Central memory CD4-positive, alpha-beta T cell (primary cell): ENCODE measurements around the gene MUL1.
"Not testable (repeated sequence)": the region's sequence is repeated elsewhere in the genome, so short reads cannot be mapped to it uniquely, and the experiment has no call there.

Experiments used
- DNase-seq: peaks from one replicate; pipeline ENCODE4 v3.0.0; 2022
- total RNA-seq, 3 experiments: gene quantifications; one replicate each; lab custom pipeline; 2026; lab: John Stamatoyannopoulos, UW

MUL1 gene
- 12.0 to 33.4 (median 26.4) reads per million in 3 experiments for total RNA-seq

DNA sequence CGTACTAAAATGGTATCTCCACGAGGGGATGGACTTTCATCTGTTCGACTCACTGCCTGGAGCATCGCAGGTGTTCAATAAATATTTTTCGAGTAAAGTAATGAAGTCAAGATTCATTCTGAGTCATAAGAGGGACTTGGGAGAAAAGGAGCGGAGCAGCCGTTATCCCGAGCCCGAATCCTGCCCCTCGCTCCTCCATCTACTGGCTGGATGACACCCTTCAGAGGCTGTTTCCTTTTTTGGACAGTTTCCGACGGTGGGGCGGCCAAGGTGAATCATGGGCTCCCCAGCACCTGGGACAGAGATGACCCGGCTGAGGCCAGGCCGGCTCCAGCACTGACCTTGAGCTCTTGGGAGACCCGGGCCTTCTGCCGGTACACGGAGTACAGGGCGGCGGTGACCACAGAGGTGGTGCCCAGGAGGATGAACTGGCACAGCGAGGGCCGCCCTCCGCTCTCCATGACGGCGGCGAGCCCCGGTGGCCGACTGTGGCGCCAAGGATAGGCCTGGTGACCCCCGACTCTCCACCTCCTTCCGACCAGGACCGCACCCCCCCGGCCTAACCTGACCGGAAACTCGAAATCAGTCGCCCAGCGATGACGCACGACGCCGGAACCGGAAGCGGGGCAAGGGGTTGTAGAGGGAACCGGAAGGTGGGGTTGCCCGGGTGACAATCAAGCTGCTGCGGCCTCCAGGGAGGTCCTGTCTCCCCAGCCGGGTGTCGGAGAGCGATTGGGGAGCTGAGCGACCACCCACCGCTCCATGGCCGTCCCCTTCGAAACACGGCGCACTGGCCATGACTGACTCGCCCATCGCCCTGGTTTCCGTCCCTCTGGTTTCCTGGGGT lies at the start of gene MUL1:
Gene MUL1 (minus strand): TSS at position 588 of the 847 bp plus-strand sequence. CDS start 127 bp downstream, at position 461.
- DNase-seq: peak; percentile 87

DNA sequence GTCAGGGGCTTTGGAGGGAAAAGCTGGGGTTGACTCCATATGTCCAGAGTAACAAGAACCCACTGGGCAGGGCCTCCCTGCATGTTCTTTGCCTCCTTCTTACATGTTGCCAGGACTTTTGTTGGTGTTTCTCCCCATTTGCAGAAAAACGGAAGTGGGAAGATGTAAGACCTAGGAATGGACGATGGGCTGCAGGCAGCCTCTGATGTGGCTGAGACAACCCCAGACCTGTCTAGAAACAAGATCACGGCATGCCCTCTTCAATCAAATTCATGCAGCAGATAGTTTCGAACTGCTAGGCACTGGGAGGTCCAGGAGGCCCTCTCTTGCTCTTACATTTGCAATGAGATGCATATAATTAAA lies 47.8 kb upstream of the MUL1 start:
- DNase-seq: no peak

DNA sequence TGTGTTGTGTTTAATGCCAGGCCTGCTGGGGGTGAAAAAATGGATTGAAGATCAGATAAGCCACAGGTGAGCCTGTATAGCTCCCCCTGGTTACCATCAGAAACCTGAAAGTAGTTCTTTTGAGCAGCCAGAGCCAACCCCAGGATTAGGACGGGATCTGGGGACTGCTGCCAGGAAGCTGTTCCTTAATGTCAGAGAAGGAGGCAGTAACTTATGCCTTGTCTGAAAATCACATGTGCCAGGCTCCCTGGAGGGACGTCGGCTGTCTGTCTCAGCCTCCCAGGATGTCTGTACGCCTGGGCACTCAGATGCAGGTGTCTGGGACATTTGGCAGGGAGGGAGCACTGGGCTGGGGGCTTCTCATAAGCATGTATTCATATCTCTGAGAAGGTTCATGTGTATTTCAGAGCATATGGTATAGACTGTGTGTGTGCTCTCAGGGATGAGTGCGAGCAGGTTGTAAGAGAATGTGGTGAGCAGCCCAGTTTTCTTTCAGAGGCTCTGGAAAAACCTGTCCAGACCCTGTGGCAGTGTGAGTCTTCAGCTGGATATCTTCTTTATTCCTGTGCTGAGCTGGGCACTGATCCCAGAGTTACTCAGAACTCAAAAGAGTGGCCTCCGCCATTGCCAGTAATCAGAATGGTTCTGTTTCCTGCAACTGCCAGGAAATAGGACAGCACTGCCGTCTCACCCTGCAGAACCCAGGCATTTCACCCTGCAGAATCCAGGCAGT lies 47.2 kb upstream of the MUL1 start:
- DNase-seq: no peak

GRCh38 chr1:20552728-20553445 lies 44.9 kb upstream of the MUL1 start:
- DNase-seq: no peak

GRCh38 chr1:20551945-20552727 lies 44.2 kb upstream of the MUL1 start, which contains the start of gene FAM43B:
TSS of gene FAM43B (plus strand) at chr1:20552573. CDS start at chr1:20552974, 401 bp downstream.
- DNase-seq: no peak

- no peak for DNase-seq
Observed at GRCh38 chr1:20551161-20551560, 43.2 kb upstream of the MUL1 start.

GRCh38 chr1:20546637-20547036 lies 38.7 kb upstream of the MUL1 start:
- DNase-seq: no peak

GRCh38 chr1:20540281-20540680 lies 32.3 kb upstream of the MUL1 start:
- DNase-seq: no peak

DNA sequence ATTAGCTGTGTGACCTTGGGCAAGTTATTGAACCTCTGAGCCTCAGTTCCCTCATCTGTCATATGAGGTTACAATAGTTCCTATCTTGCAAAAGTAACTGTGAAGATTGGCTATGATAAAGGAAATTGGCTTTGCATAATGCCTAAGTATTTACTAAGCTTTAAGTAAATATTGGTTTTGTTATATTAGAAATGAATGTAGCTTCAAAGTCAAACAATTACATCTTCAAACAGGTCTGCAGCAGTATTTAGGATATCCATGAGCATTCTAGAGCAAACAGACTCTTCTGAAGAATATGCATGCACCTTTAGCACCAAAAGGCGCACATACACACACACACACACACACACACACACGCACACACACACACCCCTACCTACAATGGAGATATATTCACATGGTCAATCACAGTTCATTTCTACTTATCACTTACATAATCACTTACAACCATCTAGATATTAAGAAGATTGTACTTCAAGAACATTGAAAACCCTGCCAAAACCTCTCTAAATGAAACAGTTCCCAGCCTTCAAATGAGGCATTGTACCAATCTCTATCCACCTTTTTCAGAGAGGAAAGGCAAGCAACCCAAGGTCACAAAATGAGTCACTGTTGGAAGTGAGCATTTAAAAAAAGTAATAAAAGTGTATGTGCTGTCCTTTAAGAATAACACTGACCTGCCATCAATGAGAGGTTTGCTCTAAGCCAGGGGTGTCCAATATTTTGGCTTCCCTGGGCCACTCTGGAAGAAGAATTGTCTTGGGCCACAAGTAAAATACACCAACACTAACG lies 31.0 kb upstream of the MUL1 start:
- DNase-seq: no peak

DNA sequence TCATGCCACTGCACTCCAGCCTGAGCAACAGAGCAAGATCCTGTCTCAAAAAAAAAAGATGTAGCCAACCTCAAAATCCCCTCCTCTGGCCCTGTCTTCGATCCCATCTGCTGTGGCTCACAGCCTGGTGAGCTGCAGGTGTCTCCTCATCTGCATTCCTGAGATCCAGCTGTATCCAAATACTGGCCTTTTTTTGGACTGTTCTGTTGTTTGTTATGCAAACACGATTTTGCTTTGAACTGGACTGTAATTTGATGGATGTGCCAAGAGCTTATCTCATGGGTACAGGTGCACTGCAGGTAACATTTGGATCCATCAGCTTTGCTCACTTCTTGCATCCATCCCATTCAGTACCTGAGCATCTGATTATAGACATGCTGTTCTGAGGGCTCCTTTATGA lies 30.3 kb upstream of the MUL1 start:
- no peak for DNase-seq

DNA sequence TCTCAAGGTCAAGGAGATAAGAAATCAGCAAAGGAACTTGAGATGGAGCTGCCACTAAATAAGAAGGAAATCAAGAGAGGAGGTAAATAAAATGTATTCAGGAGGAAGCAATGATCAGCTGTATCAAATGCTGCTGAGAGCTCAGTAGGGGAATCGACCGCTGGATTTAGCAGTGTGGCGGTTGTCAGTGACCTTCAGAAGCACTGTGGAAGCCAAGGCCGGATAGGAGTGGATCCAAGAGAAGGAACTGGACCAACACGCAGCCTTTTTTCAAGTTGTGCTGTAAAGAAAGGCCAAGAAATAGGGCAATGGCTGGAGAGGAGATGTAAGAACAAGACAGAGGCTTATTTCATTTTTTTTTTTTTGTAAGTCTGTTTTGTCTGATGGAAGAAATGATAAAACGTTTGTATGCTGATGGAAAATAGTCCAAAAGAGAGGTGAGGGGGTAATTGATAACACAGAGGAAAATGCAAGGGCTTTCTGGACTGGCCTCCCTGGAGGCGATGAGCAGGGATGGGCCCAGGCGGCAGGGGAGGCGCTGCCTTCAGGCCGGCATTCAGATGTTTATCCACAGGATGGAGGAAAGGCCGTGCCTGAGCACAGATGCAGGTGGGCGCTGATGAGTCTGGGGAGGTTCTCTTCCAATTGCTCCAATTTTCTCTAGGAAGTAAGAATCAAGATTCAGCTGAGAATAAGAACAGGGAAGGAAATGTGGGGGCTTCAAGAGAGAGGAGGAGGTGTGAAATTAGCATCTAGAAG lies 26.9 kb upstream of the MUL1 start:
- no peak for DNase-seq

GRCh38 chr1:20533635-20534034 lies 25.7 kb upstream of the MUL1 start:
- DNase-seq: no peak

GRCh38 chr1:20530901-20531300 lies 22.9 kb upstream of the MUL1 start:
- no peak for DNase-seq

DNA sequence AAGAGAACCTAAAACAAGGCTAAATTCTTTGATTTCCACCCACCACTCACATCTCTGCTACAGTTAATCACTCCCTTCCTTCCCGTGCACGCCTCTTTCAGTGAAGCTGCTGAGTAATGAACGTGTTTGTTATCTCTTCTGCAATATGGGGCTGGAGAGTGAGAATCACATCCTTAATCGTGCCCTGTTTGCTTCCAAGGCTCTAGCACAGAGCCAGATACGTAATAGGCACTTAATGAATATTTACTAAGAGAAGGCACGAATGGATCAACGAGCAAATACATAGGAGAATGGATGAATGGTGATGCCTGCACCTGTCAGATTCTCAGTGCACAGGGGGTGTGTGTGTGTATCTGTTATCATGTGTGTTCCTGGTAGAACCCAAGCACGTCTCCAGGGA lies 22.4 kb upstream of the MUL1 start:
- no peak for DNase-seq

DNA sequence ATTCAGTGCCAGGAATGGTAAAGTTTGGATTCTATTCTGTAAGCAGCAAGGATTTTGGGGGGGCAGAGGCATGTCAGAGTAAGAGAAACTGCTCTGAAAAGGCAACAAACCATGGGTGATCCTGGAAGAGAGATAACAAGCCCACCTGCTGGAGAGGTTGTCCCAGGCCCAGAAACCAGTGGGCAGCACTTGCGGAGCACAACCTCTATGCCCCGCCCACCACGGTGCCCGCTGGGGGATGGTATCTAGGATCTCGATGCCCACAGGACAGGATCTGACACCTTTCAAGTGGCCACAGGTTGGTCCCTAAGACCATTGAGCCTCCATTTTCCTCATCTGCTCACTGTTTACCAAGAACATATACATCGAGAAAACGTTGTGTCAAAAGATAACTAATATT lies 20.3 kb upstream of the MUL1 start:
- no peak for DNase-seq

DNA sequence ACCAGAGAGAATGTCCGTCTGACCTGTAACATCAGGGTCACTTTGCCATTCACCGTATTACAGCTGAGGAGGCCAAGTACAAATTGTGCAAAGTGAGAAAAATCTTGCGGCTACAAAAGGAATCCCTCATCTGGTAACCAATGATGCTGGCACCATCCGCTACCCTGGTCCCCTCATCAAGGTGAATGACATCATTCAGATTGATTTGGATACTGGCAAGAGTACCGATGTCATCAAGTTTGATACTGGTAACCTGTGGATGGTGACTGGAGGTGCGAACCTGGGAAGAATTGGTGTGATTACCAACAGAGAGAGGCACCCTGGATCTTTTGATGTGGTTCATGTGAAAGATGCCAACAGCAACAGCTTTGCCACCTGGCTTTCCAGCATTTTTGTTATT lies 18.3 kb upstream of the MUL1 start:
- DNase-seq: no peak

DNA sequence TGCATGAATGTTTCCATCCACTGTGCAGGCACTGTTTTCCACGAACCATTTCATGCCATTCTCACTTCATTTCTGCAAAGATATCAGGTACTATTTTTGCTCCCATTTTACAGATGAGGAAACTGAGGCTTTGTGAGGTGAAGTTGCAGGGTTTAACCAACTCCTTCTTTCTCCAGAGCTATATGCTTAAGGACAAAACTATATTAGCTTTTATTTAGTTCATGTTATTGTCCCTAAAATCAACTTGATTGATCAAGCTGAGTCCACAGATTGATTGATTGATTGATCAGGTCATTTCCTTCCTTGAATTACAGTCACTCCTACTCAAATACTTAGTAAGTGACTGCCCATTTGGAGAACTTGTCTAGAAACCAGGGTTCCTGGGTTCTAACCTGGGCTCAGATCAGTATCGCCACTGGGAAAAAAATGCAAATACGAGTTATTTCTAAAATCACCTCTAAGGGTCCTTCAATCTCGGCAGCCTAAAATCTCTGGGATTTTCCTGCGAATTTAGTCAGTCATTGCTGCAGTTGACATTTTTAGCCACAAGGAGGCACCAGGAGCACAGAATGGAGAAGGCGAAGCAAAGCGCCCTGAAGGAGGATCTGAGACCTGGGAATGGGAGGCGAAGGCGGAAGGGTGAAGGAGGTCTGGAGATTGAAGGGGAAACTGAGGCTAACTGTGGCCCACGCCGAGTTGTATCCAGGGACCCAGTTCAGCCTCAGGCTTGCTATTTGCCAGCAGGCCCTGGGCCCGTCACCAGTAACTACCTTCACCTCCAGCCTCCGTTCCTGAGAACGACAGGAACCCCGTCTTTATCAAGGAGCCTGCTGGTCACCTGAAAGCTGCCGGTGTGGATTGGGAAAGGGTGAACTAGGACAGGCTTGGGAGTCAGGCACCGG lies 14.3 kb upstream of the MUL1 start:
- DNase-seq: peak; percentile 46

DNA sequence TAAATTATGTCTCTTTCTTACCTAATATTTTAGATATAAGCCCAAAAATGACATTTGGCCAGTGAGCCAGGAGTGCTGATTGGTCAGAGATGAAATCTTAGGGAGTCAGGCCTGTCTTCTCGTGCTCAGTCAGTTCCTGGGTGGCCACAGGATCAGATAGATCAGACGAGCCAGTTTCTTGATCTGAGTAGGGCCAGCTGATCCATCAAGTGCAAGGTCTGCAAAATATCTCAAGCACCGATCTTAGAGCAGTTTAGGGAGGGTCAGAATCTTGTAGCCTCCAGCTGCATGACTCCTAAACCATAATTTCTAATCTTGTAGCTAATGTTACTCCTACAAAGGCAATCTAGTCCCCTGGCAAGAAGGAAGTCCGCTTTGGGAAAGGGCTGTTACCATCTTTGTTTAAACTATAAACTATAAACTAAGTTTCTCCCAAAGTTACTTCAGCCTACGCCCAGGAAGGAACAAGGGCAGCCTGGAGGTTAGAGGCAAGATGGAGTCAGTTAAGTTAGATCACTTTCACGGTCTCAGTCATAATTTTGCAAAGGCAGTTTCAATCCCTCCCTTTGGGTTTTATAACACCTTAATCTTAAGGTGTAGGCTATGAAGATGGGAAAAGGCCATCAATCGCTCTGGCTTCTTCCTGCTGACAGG lies 11.8 kb upstream of the MUL1 start:
- DNase-seq: not testable (repeated sequence)
